ENCODE measurements around the gene IL18R1.

The IL18R1 gene

GRCh38 chr2:102392942-102393341 is 37.3 kb downstream of the IL18R1 start:
- no peak for DNase-seq

- no peak for DNase-seq
These were observed 40.4 kb downstream of the IL18R1 start for GRCh38 chr2:102396012-102396411.

DNA sequence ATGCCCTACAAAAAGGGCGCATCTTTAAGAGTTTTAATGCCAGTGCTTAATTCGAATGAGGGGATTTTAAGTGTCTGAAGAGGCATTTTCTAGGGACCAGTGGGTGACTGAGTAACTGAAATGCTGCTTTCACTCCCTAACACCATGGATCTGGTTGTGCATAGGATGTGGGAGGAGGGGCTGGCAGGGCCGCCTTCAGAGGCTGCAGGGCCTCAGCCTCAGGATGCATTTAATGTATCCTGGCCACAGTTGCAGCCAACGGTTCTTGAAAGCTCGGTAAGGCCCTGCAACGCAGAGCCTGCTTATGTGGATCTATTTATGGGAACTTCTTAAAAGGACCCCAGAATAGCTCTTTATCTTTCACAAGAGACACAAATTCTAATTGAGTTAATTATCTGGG is 41.6 kb downstream of the IL18R1 start:
- no peak for DNase-seq

DNA sequence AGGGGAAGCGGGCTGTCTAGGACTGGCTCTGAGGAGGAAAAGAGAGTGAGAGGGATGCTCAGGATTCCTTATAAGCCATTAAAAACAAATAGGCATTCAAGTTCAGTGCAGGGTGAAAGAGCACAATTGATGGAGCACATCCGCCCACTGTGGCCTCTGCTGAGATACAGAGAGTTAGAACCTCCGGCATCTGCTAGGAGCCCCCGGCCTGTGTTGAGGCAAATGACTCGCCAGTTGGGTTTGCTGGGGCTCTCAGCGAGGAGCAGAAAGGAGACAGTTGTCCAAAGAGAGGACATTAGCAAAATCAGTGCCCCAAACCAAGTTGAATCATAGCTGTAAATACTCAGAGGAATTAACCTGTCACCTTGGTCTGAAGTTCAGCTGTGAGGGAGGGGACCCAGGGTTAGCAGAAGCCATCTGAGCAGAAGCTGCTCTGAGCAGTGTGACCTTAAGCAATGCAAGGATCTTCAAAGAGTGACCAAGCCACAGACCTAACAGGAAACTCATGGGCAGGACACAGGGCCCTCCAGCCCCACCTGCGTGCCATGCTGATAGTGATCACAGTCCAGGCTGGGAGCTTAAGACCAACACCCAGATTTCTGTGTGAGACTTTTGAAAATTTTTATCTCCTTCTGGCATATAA is 44.0 kb downstream of the IL18R1 start:
- DNase-seq = no peak

DNA sequence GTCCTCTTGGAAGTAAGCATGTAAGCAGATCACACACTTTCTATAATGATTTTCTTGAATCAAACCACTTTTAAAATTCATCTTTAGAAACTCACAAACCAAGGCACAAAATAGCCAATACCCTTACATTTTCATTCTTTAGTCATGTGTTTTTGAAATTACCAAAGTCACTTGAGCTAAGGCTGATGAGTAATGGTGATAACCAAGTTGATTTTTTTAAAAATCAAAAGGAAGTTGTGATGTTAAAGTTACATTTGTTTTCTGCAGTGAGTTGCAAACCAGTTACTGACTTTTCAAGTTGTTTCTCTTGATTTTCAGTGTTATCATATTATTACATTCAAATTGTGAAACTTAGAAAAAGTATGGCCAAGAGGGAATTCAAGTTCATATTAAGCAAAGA is 45.9 kb downstream of the IL18R1 start:
- DNase-seq = no peak

DNA sequence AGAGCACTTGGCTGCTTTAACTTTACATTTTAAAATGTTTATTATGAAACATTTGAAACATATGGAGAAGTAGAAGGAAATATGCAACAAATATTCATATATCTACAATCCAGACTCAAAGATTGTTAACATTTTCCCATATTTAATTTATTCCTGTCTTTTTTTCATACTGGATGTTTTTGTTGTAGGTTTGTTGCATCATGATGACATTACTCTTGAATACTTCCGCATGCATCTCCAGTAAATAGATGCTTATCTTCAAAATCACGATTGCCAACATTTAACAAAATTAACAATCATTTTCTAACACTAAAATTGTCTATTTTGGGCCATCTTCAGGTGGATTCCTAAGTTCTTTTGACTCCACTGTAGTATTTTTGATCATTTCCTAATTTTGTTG is 46.3 kb downstream of the IL18R1 start:
- DNase-seq = no peak

DNA sequence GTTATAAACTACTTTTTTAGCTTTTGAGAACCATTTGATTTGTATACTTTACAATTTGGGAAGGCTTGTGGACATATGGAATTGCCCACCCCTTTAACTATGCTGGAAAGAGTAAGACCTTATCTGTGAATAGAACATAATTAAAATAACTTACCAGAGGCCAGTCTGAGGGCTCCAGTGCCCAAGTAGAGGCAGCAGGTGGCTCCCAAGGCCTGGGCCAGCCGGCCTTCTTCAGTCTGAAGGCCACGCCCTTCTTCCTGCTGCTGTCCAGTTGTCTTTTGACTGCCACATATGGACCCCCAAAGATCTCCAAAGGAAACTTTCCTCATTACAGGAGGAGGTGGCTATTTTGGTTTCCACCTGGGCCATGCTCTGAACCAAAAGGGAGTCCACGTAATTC is 55.4 kb downstream of the IL18R1 start:
- DNase-seq = no peak

DNA sequence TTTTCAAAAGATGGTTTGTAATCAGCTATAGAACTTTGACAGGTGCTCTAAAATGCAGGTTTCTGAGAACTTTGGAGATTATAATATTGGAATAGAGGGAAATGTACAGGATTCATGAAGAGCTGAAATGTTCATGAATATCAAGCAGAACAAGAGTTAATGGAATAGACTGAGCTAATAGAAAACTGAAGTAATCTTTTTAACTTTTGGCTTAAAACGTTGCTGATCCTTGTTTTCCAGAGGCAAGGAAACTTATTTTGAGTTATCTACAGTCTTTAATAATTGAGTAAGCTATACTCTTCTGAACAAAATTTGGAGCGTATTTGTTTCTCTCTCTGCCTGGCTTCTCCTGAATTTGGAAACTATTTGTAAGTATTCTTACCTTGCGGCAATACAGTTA is 56.6 kb downstream of the IL18R1 start:
- DNase-seq = no peak

- no peak for DNase-seq
These were observed 62.4 kb downstream of the IL18R1 start for GRCh38 chr2:102417946-102418345.

- DNase-seq = no peak
These were observed 62.9 kb downstream of the IL18R1 start for GRCh38 chr2:102418421-102418961.

- no peak for DNase-seq
These were observed 64.7 kb downstream of the IL18R1 start for GRCh38 chr2:102420290-102420689.

DNA sequence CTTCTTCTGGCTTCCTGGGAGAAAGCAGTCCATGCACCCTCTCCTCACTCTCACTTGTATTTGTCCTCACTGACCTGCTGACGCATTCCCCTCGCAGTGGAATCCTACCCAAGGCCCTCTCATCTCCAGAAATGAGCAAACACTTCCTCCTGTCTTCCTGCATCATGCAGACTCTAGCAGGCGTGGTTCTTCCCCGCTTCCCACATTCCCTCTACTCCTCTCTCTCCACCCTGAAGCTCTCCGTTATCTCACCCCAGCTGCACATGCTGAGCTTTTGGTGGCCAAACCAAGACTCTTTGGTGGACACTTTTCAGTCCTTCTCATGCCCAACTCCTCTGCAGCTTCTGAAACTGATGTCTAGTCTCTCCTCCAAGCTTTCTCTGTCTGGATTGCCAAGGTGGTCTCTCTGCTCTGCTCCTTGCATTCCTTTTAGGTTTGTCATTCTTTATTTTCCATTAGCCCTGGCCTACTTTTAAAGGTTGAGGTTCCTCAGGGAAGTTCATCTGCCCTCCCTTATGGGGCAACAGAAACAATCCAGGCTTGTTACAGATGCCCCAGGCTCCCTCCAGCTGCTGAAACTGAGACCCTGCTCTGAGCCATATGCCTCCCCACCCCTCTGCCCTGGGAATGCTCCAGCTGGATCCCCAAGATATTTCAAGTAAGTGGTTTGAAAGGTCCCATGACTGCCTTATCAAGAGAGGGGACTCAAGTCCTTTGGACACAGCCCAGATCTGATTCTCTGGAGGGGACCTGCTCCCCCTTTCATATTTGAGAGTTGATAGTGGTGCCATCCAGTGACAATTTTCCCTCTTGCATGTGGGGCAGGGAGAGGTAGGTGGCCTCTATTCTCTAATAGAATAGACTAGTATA is 66.5 kb downstream of the IL18R1 start:
- no peak for DNase-seq

GRCh38 chr2:102422910-102423309 is 67.3 kb downstream of the IL18R1 start, which contains the start of gene IL18RAP:
Gene IL18RAP (plus strand): TSS chr2:102423160. CDS start chr2:102423278, 118 bp downstream.
- no peak for DNase-seq

DNA sequence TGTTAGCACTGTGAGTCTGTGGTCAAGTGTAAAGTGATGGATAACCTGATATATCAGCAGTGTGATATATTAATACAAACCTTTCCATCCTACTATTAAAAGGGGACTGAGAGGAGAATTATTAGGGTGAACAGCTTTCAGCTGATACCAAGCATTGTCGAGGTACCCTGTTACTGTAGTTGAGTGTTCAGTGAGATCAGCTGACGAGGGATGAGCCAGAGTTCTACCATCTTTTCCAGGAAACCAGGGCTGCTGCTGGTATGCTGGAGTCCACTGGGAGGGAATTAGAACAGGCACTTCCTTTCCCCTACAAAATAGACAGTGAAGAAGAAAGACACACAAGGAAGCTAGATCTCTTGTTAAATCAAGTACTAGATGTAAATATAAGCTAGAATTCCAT is 67.8 kb downstream of the IL18R1 start:
- DNase-seq = no peak

GRCh38 chr2:102424754-102425153 is 69.2 kb downstream of the IL18R1 start:
- DNase-seq = no peak

GRCh38 chr2:102425441-102426132 is 70.0 kb downstream of the IL18R1 start:
- DNase-seq = no peak

- no peak for DNase-seq
These were observed 71.7 kb downstream of the IL18R1 start for GRCh38 chr2:102427249-102427648.

GRCh38 chr2:102428573-102428972 is 73.0 kb downstream of the IL18R1 start:
- DNase-seq = no peak

GRCh38 chr2:102432386-102432785 is 76.8 kb downstream of the IL18R1 start:
- DNase-seq = no peak

- DNase-seq = no peak
These were observed 78.5 kb downstream of the IL18R1 start for GRCh38 chr2:102433973-102434654.

GRCh38 chr2:102434655-102435381 is 79.2 kb downstream of the IL18R1 start:
- DNase-seq = no peak

- no peak for DNase-seq
These were observed 80.1 kb downstream of the IL18R1 start for GRCh38 chr2:102435741-102436140.
